ENCODE results near the gene BCL2.

BCL2 gene

DNA sequence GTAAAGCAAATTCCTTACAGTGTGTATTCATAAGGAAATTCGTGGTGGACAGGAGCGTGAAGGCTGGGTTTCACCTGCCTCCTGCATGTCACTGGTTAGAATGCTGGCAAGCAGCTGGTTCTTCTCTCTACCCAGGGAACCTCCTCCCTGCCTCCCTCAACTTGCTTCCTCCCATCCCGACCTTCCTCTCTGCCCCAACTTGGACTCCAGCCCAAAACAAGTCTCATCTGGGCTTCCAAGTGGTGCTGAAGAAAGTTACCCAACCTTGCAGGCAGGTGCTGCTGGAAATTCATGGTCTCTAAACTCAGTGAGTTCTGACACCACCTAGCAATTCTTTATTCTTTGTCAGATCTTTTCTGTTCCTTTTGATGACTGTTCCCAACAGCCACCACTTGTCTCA, 184.5 kb downstream of the BCL2 start:
- no peak for DNase-seq

DNA sequence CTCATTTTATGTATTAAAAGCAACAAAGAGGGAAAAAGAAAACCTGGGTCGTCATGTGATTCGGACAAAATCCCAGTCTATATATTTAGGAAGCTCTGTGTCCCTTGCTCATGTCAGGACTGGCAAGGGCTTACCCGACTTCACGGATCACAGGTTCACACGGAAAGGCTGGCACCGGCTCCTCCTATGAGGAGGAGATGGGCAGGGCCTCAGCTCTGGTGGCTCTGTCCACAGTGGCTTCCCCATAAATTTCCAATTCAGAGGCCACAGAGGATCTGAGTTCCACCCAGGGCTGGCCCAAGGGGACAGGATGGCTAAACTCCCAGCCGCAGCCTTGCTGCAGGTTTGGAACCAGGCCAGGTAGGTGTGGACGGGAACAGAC, 186.8 kb downstream of the BCL2 start:
- no peak for DNase-seq

DNA sequence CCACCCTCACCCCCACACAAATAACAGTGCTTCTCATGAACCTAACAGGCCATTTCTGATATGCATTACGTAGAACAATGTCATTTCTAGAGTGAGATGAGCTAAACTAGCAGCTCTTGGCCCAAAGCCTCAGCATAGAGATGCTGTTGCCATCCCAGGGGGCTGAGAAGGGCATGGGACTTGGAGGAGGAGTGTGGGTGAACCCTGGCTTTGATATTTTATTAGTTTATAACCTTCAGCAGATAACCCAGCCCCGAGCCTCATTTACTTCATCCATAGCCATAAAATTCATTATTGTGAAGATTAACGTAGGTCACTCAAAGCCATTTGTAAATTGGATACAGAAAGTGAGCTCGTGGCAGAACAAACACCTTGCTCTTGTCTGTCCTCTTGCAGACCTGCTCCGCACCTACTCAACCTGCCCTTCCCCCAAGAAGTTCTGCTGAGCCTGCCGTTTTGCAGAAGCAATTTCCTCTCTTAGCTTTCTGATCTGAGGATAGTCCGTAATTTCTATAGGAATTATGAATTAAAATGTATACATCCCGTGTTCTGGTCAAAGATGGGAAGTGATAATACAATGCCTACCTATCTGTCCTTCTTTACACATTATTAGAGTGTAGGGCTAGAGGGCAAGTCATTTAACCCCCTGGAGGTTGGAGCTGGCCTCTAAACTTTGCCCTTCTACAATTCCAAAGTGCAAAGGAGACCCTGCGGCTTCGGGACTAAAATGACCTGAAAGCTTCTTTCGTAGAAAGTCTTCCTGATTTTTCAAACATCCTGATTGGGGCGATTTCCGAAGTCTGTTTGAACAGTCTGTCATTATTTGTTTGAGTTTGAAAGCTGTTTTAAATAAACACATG, 187.4 kb downstream of the BCL2 start:
- DNase-seq, result no peak

DNA sequence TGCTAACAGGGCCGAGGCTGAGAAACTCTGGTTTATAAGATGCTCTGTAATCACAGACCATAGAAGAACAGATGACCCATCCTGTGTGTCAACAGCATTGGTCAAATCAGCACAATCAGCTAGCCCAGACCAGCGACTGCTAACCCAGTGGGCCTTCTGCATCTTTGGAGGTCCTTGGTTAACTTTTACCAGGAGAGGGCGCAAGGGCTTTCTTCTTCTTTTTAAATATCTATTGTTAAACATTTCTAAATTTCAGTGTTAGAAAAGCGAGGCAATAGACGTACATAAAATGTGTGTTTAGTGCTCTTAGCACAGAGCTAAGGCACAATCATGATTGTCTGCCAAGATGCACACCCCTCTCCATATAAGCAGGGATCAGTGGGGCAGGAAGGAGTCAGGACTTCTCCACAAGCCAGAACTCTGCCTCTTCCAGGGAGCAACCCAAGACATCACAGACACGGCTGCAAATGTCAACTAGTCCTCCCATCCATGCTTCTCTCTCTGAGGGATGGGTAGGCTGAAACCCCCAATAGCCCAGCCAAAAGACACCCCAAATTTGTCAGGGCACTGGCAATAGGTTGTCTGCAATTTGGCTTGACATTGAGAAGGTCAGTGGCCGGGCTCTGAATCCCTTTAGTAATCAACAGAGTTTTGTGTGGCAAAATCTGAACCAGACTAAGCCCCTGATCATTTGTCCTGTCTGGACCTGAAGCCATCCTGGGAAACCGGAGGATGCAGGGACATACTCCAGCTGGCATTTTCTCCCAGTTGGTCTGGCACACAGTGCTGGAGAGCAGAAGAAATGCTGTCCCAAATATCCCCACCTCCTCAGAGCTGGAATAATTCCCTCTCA, 188.2 kb downstream of the BCL2 start:
- DNase-seq, result no peak

DNA sequence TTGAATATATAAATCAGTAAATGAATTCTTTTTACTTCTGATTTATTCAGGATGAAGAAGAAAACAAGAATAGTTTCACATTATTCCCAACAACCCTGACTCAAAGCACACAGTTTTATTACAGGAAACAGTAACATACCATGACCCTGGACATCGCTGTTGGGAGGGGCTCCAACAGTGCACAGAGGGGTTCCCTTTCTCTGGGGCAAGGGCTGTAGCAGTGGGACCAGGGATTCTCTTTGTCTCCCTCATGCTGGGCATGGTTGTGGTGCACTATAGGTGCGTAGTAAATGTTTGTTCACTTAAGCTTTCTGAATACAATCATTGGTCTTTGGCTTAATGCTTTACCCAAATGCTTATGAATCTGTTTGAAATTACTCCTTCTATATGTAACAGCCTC, 189.4 kb downstream of the BCL2 start:
- no peak for DNase-seq

DNA sequence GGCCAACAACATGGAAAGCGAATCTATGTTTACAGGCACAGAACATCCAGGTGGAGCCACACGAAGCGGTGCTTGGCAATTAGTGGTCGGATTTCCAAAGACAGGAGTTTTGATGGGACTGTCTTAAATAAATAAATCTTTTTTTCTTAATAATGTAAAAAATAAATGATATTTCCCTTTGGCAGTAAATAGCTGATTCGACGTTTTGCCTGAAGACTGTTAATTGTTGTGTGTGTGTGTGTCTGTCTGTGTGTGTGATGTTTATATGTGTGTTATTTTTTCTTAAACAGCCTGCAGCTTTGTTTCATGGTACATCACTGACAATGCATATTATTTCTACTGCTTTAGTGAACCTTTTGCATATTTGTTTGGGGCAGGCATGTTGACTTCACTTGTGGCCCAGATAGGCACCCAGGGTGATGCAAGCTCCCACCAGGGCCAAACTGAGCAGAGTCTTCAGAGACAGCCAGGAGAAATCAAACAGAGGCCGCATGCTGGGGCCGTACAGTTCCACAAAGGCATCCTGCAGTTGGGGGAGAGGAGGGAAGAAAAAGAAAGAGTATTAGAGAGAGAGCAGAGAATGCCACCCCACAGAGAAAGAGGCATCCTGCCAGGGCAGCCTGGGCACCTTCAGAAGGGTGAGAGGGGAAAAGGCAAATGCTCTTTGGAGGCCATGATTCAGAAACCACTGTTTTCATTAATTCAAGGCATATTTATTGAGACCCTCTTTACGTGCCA, 191.2 kb downstream of the BCL2 start:
- no peak for DNase-seq

DNA sequence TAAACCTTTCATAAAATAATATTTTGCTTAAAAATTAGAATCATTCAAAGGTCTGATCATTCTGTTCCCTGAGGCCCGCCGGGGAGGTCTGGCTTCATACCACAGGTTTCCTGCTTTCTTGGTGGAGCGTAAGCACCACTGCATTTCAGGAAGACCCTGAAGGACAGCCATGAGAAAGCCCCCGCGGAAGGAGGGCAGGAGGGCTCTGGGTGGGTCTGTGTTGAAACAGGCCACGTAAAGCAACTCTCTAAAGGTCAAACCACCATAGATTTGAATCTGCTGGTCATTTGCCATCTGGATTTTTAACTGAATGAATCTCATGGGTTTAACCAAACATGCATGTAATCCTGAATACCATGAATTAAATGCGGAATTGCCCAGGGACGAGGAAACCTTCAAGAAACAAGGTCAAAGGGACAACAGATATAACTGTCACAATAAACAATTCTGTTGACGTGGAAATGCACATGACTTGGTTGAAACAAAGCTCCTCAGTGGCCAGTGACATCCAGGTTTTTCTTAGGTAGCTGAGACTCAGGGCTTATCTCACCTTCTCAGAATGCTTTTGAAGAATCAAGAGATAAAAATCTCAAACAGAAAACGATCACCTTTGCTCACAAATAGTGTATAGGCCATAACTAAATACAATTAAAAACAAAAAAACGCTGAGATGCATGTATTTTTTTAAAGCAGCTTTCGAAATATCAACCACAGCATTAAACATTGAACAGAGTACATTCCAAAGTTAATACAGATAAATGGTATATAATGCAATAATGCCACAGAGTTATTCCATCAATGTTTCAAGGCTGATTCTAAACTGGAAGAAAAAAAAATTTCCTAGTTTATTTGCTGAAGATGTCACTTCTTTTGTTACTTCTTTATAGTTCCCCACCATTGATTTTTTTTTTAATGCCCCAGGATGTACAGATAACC, 193.2 kb downstream of the BCL2 start:
- no peak for DNase-seq

DNA sequence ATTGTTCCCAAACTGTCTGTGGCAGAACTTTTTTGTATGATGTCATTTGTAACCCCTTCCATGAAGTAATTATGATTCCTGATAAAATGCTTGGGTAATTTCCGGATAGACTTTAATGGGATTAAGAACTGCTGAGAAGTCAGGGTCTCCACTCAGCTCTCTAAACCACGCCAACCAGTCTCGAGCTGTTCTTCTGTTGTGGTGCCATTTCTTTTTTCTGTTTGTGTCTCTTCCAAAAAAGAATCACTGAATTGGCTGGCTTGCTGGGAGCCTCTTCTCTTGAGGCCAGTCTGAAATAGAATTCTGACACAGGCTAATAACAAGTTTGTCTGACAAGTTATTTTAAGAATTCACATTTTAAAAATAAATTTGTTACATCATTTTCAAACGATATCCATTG, 198.9 kb downstream of the BCL2 start:
- DNase-seq, result no peak

DNA sequence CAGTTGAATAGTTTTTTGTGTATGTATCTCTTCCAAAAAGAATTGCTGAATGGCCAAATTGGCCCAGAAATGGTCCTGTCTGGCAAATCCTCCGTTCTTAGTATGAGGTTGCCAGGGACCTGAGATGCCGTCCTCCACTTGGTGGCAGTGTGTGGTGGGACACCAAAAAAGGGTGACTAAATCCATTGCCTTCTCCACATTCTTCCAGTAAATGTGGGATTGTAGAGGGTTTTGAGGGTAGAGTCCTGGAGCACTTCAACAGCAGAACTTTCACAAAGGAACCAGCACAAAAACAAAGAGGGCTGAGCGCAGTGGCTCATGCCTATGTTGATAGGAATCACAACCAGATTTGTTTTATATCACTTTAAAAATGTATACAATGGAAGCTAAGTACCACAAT, 199.9 kb downstream of the BCL2 start:
- no peak for DNase-seq

DNA sequence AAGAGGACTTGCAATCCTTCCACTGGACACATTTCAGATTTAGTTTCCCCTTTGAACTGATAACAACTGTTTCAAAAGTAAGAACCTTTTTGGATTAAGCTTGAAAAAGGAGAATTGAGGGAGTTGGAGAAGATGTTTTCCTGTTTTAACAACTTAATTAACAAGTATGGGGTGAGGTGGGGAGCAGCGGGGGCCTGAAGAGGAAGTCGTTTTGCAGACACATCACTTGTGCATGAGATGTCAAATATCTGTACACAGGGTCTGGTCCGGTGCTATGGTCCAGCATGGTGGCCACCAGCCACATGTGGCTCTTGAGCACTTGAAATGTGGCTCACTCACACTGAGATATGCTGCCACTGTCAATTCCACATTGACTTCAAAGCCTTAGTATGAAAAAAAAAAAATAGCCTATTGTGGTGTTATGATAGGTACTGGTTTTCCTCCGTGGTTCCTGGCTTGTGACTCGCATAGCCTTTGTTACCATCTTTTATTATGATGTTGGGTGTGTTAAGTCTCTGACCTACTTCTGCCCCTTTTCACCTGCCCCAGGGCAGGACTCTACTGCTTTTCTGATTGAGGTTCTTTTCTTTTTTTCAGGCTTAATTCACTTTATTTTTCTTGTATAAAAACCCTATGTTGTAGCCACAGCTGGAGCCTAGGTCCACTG, 205.5 kb downstream of the BCL2 start:
- DNase-seq, result no peak

DNA sequence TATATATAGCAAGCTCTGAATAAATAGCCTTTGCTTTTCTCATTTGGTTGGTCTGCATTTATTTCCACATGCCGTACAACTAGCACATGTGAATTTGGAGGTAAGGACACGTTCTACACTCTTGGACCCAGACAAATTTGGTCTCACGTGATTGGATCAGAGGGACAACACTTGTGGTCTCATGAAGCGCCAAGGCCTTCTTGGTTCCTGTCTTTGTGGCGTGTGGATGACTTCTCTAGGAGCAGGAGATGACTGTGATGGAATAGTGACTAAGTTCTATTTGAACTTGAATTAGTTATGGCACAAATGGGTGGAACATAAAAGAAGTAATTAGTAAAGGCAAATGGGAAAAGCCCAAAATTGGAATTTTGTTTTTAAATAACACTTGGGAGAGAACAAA, 206.9 kb downstream of the BCL2 start:
- DNase-seq, result no peak

DNA sequence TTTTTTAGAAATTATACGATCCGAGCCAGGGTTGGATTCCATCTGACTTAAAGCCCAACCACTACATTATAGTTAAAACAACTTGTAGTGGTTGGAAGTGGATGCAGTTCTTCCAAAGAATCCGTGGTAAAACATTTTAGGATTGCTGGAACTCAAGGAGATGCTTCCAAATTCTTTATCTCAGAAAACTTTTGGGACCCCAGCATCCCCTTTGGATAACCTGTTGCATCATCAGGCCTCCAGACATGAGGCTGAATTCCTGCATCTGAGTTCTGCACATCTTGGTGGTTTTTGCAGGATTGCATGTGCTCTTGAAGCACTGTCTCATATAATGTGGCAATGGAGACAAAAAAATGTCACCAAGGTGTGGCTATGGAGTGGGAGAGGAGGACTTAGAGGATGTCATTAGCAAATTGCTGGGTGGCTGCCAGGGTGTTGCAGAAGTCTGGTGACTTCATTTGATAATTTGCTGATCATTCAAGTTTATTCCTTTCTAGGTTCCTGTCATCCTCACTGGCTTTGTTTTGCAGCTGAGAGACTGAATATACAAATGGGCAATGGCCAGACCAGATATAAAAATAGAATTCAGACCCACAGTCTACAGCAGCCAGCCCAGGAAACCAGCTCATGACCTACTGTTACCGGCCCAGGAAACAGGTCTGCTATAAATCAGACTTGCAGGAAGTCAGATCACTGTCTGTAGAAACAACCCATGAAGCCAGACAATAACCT, 207.7 kb downstream of the BCL2 start:
- DNase-seq, result no peak

DNA sequence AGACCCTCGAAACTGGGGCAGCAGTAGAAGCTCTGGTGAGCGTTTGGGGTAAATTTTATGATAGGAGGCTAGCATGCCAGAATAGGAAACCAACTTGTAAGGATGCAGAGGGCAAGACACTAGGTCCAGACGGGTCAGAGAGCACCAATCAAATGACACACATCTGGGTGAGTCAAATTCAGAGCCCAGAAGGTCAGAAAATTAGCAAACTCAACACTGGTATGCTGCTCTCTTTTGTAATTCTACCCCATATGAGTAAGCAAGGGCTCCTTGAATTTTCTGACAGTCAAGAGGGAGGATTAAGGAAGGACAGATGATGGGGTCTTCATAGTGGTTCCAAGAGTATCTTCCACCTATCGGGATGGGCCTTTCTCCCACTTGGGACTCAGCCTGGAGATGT, 209.8 kb downstream of the BCL2 start:
- no peak for DNase-seq

DNA sequence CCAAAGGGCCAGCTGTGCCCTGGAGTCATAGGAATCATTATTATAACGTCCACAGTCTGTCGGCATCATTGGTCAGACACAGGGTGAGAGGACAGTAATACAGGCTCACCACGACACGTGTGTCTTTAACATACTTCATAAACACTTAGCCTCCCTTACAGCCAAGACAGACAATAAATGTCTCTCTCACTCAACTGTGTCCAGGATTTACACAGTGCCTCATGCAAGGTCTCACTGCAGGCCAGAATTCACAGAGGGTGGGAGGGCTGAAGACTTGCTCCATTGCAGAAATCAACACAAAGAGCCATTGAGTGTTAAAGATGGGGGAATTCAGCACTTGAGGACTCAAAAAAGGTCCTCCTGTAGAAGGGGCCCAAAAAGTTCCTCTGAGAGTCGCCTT, 210.5 kb downstream of the BCL2 start:
- DNase-seq, result no peak

DNA sequence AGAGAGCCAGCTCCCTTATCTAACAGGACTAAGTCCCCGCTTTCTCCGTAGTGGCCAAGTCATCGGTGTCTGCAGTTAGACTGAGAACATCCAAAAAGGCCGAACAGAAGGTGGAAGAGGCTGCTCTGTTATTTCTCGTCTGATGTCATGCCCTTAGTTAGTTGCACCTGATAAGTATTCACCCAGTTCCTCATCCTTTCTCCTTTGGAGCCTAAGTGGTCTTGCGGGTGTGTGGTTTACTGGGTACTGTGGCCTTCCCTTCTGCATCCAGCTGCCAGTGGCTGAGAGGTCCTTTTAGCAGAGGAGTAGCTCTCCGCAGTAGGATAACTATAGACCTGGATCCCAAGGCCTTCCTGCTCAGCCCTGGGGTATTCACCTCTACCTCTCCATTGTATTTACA, 211.6 kb downstream of the BCL2 start:
- DNase-seq, result no peak

DNA sequence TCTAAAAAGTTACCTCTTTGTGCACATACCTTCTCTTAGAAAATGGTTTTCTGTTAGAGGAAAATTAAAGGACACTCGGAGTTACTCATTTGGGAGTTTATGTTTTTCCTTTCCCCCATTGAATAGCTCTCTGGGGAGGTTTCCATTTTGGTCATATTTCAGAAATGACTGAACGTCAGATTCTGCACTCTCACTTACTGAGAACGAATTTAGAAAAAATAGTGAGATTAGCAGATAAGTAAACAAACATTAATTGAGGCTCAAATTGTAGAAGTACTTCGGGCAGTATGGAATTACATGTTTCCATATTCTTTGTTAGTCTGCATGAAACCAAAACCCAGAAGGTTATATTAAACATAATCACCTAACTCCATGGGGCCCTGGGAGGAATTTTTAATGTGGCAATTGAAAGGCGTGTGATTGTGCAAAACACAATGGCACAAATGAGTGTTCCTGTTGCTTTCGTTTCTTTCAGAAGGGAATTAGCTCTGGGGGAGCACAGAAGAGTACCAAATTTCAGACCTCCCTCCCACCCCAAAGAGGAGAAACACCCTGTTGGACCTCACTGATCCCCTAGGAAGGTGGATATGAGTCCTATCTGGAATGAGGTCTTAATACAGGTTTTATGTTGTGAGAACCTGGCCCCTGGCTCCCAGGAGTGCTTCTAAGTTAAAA, 212.3 kb downstream of the BCL2 start:
- DNase-seq, result no peak

DNA sequence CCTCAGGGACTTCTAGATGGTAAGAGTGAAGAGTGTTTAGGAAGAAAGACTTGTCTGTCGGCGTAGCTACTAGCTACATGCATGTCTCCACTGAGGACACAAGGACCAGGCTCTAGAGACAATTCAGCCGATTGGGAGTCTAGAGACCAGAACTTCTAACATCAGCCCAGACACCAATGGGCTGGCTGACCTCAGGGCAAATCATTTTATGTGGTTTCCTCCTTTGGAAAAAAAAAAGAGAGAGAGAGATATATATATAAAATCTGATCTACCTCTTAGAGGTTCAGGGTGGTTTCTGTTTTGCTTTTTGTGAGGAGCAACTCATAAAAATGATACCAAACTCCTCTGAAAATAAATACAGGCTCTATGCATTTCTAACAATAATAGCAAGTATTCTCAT, 212.8 kb downstream of the BCL2 start:
- DNase-seq, result no peak

DNA sequence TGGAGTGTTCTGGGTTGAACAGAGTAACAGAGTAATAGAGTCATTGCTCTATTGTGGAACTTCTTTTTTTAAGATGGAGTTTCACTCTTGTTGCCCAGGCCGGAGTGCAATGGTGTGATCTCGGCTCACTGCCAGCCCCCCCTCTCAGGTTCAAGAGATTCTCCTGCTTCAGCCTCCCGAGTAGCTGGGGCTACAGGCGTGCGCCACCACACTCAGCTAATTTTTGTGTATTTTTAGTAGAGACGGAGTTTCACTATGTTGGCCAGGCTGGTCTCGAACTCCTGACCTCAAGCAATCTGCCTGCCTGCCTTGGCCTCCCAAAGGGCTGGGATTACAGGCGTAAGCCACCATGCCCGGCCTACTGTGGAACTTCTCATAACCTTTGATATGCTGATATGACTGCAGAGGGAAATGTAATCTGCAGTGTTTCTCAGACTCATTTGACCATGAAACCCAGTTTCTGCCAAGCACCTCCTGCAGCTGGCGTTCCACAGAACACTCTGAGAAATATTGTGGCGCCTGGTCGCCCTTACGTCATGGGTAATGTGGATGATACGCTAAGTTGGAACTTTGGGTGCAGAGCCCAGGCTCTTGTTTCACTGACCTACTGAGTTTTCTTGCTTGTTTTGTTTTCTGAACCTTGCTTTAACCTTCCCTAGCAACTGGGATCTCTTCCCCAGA, 213.8 kb downstream of the BCL2 start:
- no peak for DNase-seq

DNA sequence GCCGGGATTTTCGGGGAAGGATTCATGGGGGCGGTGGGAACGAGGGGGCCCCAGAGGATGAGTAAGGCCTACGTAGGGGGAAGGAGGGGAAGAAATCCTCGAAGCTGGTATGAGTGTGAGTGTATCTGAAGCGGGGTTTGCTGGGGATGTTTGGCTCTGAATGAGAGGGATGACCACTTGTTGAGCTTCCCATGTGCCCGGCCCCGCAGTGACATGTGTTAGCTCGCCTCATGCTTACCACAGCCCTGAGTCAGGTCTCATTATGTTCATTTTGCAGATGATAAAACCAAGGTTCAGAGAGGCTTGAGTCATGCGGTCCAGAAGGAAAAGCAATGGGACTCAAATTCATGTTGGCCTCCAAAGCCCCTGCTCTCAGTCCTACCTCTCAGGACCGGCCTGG, 214.7 kb downstream of the BCL2 start:
- DNase-seq, result no peak

Measured in NCI-H1436 treated with DMSO at 0.1 percent for 48 hours (cell line).